HL-60 (cell line): ENCODE data around the gene GRM8.

Experiments
- DNase-seq, 2 experiments: peaks; one replicate each; pipeline ENCODE4 v3.0.0-alpha.2; 2010 to 2020; ENCODE audit warnings: low read depth in 1 of 2, low spot score in 1 of 2
- H3K27ac ChIP-seq: fragments of 250-450 bp; sonication (Bioruptor Pico); replicated peaks from 2 replicates; pipeline ENCODE4 v1.5.1; 2020; ENCODE audit warnings: mild to moderate bottlenecking, moderate library complexity
- H3K27me3 ChIP-seq: fragments of 250-450 bp; sonication (Bioruptor Pico); 2 replicates; pipeline ENCODE4 v1.5.1; 2021; ENCODE audit warnings: mild to moderate bottlenecking, moderate library complexity; ENCODE audit not compliant: insufficient read depth, poor library complexity, severe bottlenecking
- H3K4me3 ChIP-seq: replicated peaks from 2 replicates; pipeline ENCODE4 v1.5.1; 2011; ENCODE audit warnings: mild to moderate bottlenecking, control low read depth, low read length; ENCODE audit not compliant: insufficient read depth
- CTCF ChIP-seq: IDR thresholded peaks from one replicate; pipeline ENCODE4 v1.5.1; 2011; ENCODE audit warnings: low read length, control low read depth, inconsistent platforms; ENCODE audit not compliant: insufficient read depth
- GABPA ChIP-seq: IDR thresholded peaks from 2 replicates; pipeline ENCODE4 v1.6.1; 2012; ENCODE audit warnings: low read depth
- POLR2AphosphoS5 ChIP-seq: IDR thresholded peaks from 2 replicates; pipeline ENCODE4 v1.6.1; 2012; ENCODE audit warnings: low read depth
- REST ChIP-seq: IDR thresholded peaks from 2 replicates; pipeline ENCODE4 v1.6.1; 2012; ENCODE audit warnings: low read depth; ENCODE audit not compliant: insufficient replicate concordance
- SPI1 ChIP-seq: IDR thresholded peaks from 2 replicates; pipeline ENCODE4 v1.6.1; 2012; ENCODE audit warnings: low read depth, mild to moderate bottlenecking, borderline replicate concordance

Gene GRM8

DNA sequence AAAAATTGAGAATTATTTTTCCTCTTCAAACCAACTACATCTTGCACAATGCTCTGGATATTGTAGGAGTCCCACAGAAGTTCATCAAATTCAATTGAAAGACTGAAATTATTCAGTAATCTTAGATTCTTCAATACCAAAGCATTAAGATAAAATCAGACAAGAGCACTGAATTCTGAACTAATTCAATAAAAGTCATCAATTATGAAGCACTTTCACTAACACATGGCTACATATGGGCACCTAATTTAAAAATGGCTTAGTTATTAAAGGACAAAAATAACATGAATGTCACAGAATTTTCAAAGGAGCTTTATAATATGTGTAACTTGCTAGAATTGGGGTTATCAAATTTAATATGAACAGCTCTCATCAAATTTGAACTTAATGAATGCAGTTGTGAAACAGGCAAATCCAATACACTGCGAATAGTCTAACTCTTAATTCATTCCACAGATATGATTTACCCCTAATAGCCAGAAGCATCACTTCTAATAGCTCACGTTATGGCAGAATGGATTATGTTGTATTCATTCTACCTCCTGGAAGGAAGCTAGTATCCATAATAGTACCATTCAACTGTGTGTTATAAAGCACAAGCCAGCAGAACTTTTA, 116.8 kb downstream of the GRM8 start:
- DNase-seq = no peak
- TF ChIP-seq SPI1 = no peak
- no peak for TF ChIP-seq POLR2AphosphoS5
- TF ChIP-seq CTCF = no peak
- TF ChIP-seq REST = no peak
- Histone ChIP-seq H3K27me3 (peaks cover 3% of the 10 kb centered on the region), H3K4me3 (no peak overlapping the region), H3K27ac (no peak overlapping the region)

DNA sequence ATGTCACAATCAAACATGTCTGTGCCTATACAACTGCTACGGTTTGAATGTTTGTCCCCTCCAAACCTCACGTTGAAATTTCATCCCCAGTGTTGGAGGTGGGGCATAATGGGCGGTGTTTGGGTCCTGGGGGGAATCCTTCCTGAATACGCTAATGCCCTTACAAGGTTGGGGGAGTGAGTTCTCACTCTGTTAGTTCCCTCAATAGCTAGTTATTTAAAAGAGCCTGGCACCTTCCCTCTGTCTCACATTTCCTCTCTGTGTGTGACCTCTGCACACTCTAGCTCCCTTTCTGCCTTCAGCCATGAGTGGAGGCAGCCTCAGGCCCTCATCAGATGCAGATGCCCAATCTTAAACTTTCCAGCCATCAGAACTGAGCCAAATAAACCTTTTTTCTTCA, 129.5 kb downstream of the GRM8 start:
- no peak overlapping the region for H3K27ac ChIP-seq
- H3K27me3 ChIP-seq = no peaks in the 10 kb centered on the region
- no peak overlapping the region for H3K4me3 ChIP-seq
- no peak for TF ChIP-seq GABPA
- TF ChIP-seq POLR2AphosphoS5 = no peak
- no peak for TF ChIP-seq REST
- no peak for TF ChIP-seq CTCF
- no peak for TF ChIP-seq SPI1
- DNase-seq = no peak

DNA sequence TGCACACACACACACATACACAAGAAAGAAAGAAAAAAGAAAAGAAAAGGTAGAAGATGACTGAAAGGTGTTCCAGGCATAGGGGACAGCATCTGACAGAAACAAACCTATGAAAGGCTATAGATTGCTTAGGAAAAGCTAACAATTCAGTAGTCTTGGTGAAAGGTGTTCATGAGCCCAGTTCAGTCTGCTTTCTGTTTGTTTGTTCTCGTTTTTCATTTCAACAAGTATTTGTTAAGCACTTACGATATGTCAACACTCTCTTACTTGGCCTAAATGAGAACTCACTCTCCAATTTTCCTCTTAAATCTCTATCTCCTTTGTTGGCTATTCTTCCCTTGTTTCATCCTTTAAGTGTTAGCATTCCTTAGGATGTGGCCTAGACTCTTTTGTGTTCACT, 133.2 kb downstream of the GRM8 start:
- TF ChIP-seq REST = no peak
- TF ChIP-seq SPI1 = no peak
- no peak for TF ChIP-seq CTCF
- no peak for TF ChIP-seq POLR2AphosphoS5
- no peak for TF ChIP-seq GABPA
- no peak for DNase-seq
- no peak overlapping the region for H3K27ac ChIP-seq

More for the DNA sequence above, 133.2 kb downstream of the GRM8 start:
- Histone ChIP-seq H3K27me3 (no peaks in the 10 kb centered on the region), H3K4me3 (no peak overlapping the region)
